Measurements from ENCODE around the gene ARMC12. TPM values are rescaled to one million over a fixed set of nuclear protein-coding genes. Genes with fewer than 3 reads are reported as not detected.

Gene ARMC12
- polyA plus RNA-seq, 1 experiment: 0.96 TPM

- no peak for TF ChIP-seq CTCF (IDR thresholded peaks at IDR 0.05; ENCODE audit: insufficient read depth, low read depth, low read length)
- H3K4me3 ChIP-seq (ENCODE audit: low read depth, low read length): no peak overlapping the region
- ChIA-PET POLR2A (no interaction called here), CTCF (interaction anchor here (2.0 kb wide), 1 partner anchor 18 kb away, joined by 6 read pairs; the partner anchor contains the start of gene ARMC12)
- no peaks in the 10 kb centered on the region for H3K36me3 ChIP-seq (ENCODE audit: control insufficient read depth, insufficient read depth, low read length)
- no peaks in the 10 kb centered on the region for H3K27me3 ChIP-seq (ENCODE audit: control insufficient read depth, insufficient read depth, low read length)
- no peak for DNase-seq (ENCODE audit: low read depth)
Observed at GRCh38 chr6:35719404-35719829, 17.4 kb upstream of the ARMC12 start.

- Histone ChIP-seq H3K27me3 (ENCODE audit: control insufficient read depth, insufficient read depth, low read length) (no peaks in the 10 kb centered on the region), H3K36me3 (ENCODE audit: control insufficient read depth, insufficient read depth, low read length) (no peaks in the 10 kb centered on the region), H3K4me3 (ENCODE audit: low read depth, low read length) (no peak overlapping the region)
- TF ChIP-seq CTCF (IDR thresholded peaks at IDR 0.05; ENCODE audit: insufficient read depth, low read depth, low read length): no peak
- ChIA-PET POLR2A (no interaction called here), CTCF (interaction anchor here (2.0 kb wide), 1 partner anchor 17 kb away, joined by 6 read pairs; the partner anchor contains the start of gene ARMC12)
- DNase-seq (ENCODE audit: low read depth): no peak
Observed at GRCh38 chr6:35719830-35720733, 16.8 kb upstream of the ARMC12 start.

GRCh38 chr6:35722121-35722761 is 14.6 kb upstream of the ARMC12 start:
- CTCF ChIA-PET: interaction anchor here (1.1 kb wide), 1 partner anchor 14 kb away, joined by 4 read pairs; the partner anchor contains the start of gene ARMC12
- POLR2A ChIA-PET: no interaction called here

GRCh38 chr6:35723587-35723986 is 13.2 kb upstream of the ARMC12 start:
- CTCF ChIA-PET: interaction anchor here (4.8 kb wide), 1 partner anchor 13 kb away, joined by 24 read pairs; the partner anchor contains the start of gene ARMC12
- H3K4me3 ChIP-seq (ENCODE audit: low read depth, low read length): no peak overlapping the region
- no peak for DNase-seq (ENCODE audit: low read depth)
- H3K27me3 ChIP-seq (ENCODE audit: control insufficient read depth, insufficient read depth, low read length): no peaks in the 10 kb centered on the region
- H3K36me3 ChIP-seq (ENCODE audit: control insufficient read depth, insufficient read depth, low read length): no peaks in the 10 kb centered on the region
- POLR2A ChIA-PET: no interaction called here
- TF ChIP-seq CTCF (IDR thresholded peaks at IDR 0.05; ENCODE audit: insufficient read depth, low read depth, low read length): no peak

More at GRCh38 chr6:35722121-35722761, 14.6 kb upstream of the ARMC12 start:
- DNase-seq (ENCODE audit: low read depth): no peak
- Histone ChIP-seq H3K27me3 (ENCODE audit: control insufficient read depth, insufficient read depth, low read length) (no peaks in the 10 kb centered on the region), H3K4me3 (ENCODE audit: low read depth, low read length) (no peak overlapping the region), H3K36me3 (ENCODE audit: control insufficient read depth, insufficient read depth, low read length) (no peaks in the 10 kb centered on the region)
- TF ChIP-seq CTCF (IDR thresholded peaks at IDR 0.05; ENCODE audit: insufficient read depth, low read depth, low read length): no peak

GRCh38 chr6:35724059-35724458 is 12.8 kb upstream of the ARMC12 start:
- no peak for DNase-seq (ENCODE audit: low read depth)
- no peak overlapping the region for H3K4me3 ChIP-seq (ENCODE audit: low read depth, low read length)
- no peaks in the 10 kb centered on the region for H3K27me3 ChIP-seq (ENCODE audit: control insufficient read depth, insufficient read depth, low read length)
- ChIA-PET POLR2A (no interaction called here), CTCF (interaction anchor here (4.8 kb wide), 1 partner anchor 13 kb away, joined by 24 read pairs; the partner anchor contains the start of gene ARMC12)
- TF ChIP-seq CTCF (IDR thresholded peaks at IDR 0.05; ENCODE audit: insufficient read depth, low read depth, low read length): no peak
- H3K36me3 ChIP-seq (ENCODE audit: control insufficient read depth, insufficient read depth, low read length): no peaks in the 10 kb centered on the region

All from BJ (cell line).